ENCODE results near the gene HIF3A.
"Not testable (repeated sequence)": the region's sequence is repeated elsewhere in the genome, so short reads cannot be mapped to it uniquely, and the experiment has no call there.

HIF3A gene

GRCh38 chr19:46294494-46294893, 2.3 kb upstream of the HIF3A start:
- no peak for DNase-seq

GRCh38 chr19:46295401-46296201, 1.2 kb upstream of the HIF3A start:
- no peak for DNase-seq

- no peak for DNase-seq
Measured at GRCh38 chr19:46296202-46296480, 701 bp upstream of the HIF3A start.

- DNase-seq, result peak; percentile 20
Measured at GRCh38 chr19:46297700-46298478, 1.0 kb downstream of the HIF3A start.

GRCh38 chr19:46298479-46299003, 1.7 kb downstream of the HIF3A start:
- DNase-seq, result no peak

- peak; percentile 91 for DNase-seq
Measured at GRCh38 chr19:46299004-46299509, 2.2 kb downstream of the HIF3A start.

- DNase-seq, result no peak
Measured at GRCh38 chr19:46299695-46300094, 2.9 kb downstream of the HIF3A start.

- no peak for DNase-seq
Measured at GRCh38 chr19:46303322-46303690, 6.5 kb downstream of the HIF3A start.

GRCh38 chr19:46303691-46304397, 7.0 kb downstream of the HIF3A start:
- DNase-seq, result peak; percentile 23

- no peak for DNase-seq
Measured at GRCh38 chr19:46306501-46306900, 9.7 kb downstream of the HIF3A start.

- no peak for DNase-seq
Measured at GRCh38 chr19:46308510-46308909, 11.7 kb downstream of the HIF3A start.

- no peak for DNase-seq
Measured at GRCh38 chr19:46309056-46309455, 12.2 kb downstream of the HIF3A start.

GRCh38 chr19:46311444-46311843, 14.6 kb downstream of the HIF3A start:
- no peak for DNase-seq

GRCh38 chr19:46313540-46314469, 17.0 kb downstream of the HIF3A start:
- not testable (repeated sequence) for DNase-seq

- no peak for DNase-seq
Measured at GRCh38 chr19:46317339-46317738, 20.5 kb downstream of the HIF3A start.

GRCh38 chr19:46319613-46320012, 22.8 kb downstream of the HIF3A start:
- no peak for DNase-seq

- DNase-seq, result no peak
Measured at GRCh38 chr19:46320559-46320958, 23.7 kb downstream of the HIF3A start.

- no peak for DNase-seq
Measured at GRCh38 chr19:46321653-46322052, 24.8 kb downstream of the HIF3A start.

GRCh38 chr19:46323227-46323626, 26.4 kb downstream of the HIF3A start:
- not testable (repeated sequence) for DNase-seq

- DNase-seq, result no peak
Measured at GRCh38 chr19:46324277-46324676, 27.4 kb downstream of the HIF3A start.

GRCh38 chr19:46326608-46327007, 29.8 kb downstream of the HIF3A start:
- DNase-seq, result no peak

GRCh38 chr19:46328079-46328478, 31.2 kb downstream of the HIF3A start:
- DNase-seq, result no peak

Measured in fibroblast of skin of scalp (primary cell).